Uterus (tissue), 4 donors: Measurements from ENCODE around the gene TTLL13. TPM values are rescaled to one million over a fixed set of nuclear protein-coding genes. Genes with fewer than 3 reads are reported as not detected.
A peak's percentile ranks its signal among the peaks of the same experiment; 100 is the strongest.

Experiments
- DNase-seq, 2 donors: peaks; one replicate each; pipeline ENCODE4 v3.0.0-alpha.2; 2019 to 2020
- H3K27ac ChIP-seq, 2 donors: fragments of 200-600 bp; sonication (generic); 1 replicate in 1 of 2; 2 replicates in 1 of 2; pipeline ENCODE4 v1.5.1; 2016 to 2018
- H3K27me3 ChIP-seq, 2 donors: fragments of 200-600 bp; sonication (generic); one replicate each; pipeline ENCODE4 v1.5.1; 2018 to 2019; ENCODE audit warnings: control low read depth in 1 of 2
- H3K36me3 ChIP-seq, 2 donors: fragments of 200-600 bp; sonication (generic); one replicate each; pipeline ENCODE4 v1.5.1; 2019; ENCODE audit warnings: control low read depth in 1 of 2
- H3K4me1 ChIP-seq, 2 donors: fragments of 200-600 bp; sonication (generic); one replicate each; pipeline ENCODE4 v1.5.1; 2018 to 2019; ENCODE audit warnings: control low read depth in 1 of 2
- H3K4me3 ChIP-seq, 2 donors: fragments of 200-600 bp; sonication (generic); 1 replicate in 1 of 2; 2 replicates in 1 of 2; pipeline ENCODE4 v1.5.1; 2018 to 2019; ENCODE audit warnings: mild to moderate bottlenecking in 1 of 2
- H3K9me3 ChIP-seq, 2 donors: fragments of 200-600 bp; sonication (generic); one replicate each; pipeline ENCODE4 v1.5.1; 2019; ENCODE audit warnings: control low read depth in 1 of 2
- CTCF ChIP-seq, 4 experiments: fragments of 200-600 bp in 2 of 4; fragments of 450-650 bp in 2 of 4; sonication (generic) in 2 of 4; IDR thresholded peaks; one replicate each; pipeline ENCODE4 v1.5.1; 2016 to 2019; ENCODE audit warnings: antibody characterized with exemption in 4 of 4, mild to moderate bottlenecking in 2 of 4, moderate library complexity in 1 of 4
- POLR2A ChIP-seq, 2 donors: fragments of 450-650 bp; IDR thresholded peaks; one replicate each; pipeline ENCODE4 v1.6.1; 2016; ENCODE audit warnings: antibody characterized with exemption in 2 of 2, mild to moderate bottlenecking in 1 of 2, moderate library complexity in 1 of 2
- intact Hi-C: fragments of 100-400 bp; cut with DNase I; formaldehyde crosslinking; loops from one replicate; pipeline ENCODE4 v1.15.1; 2023; ENCODE audit warnings: low total_unique reads
- total RNA-seq, 4 donors: library from RNA; depleted of rRNA in 3 of 4; stranded (reverse); fragments of >200 nt in 3 of 4; gene quantifications; one replicate each; pipeline versions ENCODE4 v1.1.0 to v1.2.4, GENCODE V29; 2014 to 2023
- donor health status: DM: yes; HTN: yes; CAD: no.

The TTLL13 gene
- total RNA-seq, 4 donors from 2014 or later = 0.41 TPM; not detected in 3

- Histone ChIP-seq H3K9me3 (no peaks in the 10 kb centered on the region), H3K4me3 (no peak overlapping the region), H3K4me1 (peaks cover 0 to 5% of the 10 kb centered on the region in 2 donors), H3K27me3 (no peaks in the 10 kb centered on the region), H3K36me3 (no peaks in the 10 kb centered on the region), H3K27ac (no peak overlapping the region)
- intact Hi-C loops = no loop called here
- no peak for DNase-seq
- no peak for TF ChIP-seq POLR2A (IDR thresholded peaks at IDR 0.05)
- no peak for TF ChIP-seq CTCF (IDR thresholded peaks at IDR 0.05)
These were observed 46.4 kb upstream of the TTLL13 start for GRCh38 chr15:90202929-90203328.

DNA sequence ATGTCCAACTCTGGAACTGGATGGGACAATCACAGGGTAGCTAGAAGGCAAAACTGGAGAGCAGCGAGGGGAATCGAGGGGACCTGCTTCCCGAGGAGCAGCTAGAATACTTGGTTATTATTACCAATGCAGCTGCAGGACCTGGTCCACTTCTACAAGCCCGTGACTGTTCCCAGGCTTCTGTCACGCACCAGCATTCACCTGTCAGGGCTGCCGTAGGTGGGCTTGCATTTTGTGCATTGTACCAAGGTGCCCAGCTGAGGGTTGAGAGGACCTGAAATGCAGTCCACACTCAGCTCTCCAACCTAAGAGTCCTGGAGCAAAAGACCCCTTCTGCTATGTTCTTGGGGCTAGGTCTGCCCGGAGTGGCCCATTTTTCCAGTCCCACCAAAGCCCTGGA, 45.9 kb upstream of the TTLL13 start:
- H3K4me3 ChIP-seq = no peak overlapping the region
- peaks cover 0 to 5% of the 10 kb centered on the region in 2 donors for H3K4me1 ChIP-seq
- no peak for DNase-seq
- H3K27me3 ChIP-seq = no peaks in the 10 kb centered on the region
- intact Hi-C loops = no loop called here
- H3K27ac ChIP-seq = no peak overlapping the region
- no peak for TF ChIP-seq POLR2A (IDR thresholded peaks at IDR 0.05)
- TF ChIP-seq CTCF (IDR thresholded peaks at IDR 0.05) = no peak
- H3K36me3 ChIP-seq = no peaks in the 10 kb centered on the region
- no peaks in the 10 kb centered on the region for H3K9me3 ChIP-seq

DNA sequence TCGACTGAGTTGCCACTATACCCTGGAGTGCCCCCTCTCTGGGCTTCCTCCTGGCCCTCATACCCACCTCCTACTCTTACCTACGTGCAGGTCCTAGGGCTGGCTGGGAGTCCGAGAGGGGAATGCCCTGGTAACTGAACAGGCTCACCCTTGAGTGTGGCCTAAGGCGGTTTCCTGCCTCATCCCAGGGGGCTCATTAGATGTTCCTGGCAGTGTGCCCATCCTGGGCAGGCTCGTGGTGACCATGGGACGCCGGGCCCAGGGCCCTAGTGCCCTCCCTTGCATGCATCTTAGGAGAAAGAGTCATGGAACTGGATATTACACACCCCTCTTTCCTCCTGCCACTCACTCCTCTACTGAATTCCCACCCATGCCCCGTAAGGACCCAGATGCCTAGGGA, 45.4 kb upstream of the TTLL13 start:
- no peaks in the 10 kb centered on the region for H3K9me3 ChIP-seq
- DNase-seq = peak in 1 of 2 donors; percentile 43
- no peak overlapping the region for H3K4me3 ChIP-seq
- peaks cover 0 to 5% of the 10 kb centered on the region in 2 donors for H3K4me1 ChIP-seq
- H3K27ac ChIP-seq = no peak overlapping the region
- H3K27me3 ChIP-seq = no peaks in the 10 kb centered on the region
- TF ChIP-seq POLR2A (IDR thresholded peaks at IDR 0.05) (no peak), CTCF (IDR thresholded peaks at IDR 0.05) (no peak)
- H3K36me3 ChIP-seq = no peaks in the 10 kb centered on the region
- intact Hi-C loops = no loop called here

- no peak overlapping the region for H3K27ac ChIP-seq
- no peak overlapping the region for H3K4me3 ChIP-seq
These were observed 44.1 kb upstream of the TTLL13 start for GRCh38 chr15:90205050-90205848.

More at GRCh38 chr15:90205050-90205848, 44.1 kb upstream of the TTLL13 start:
- H3K4me1 ChIP-seq = peaks cover 0 to 5% of the 10 kb centered on the region in 2 donors
- H3K27me3 ChIP-seq = no peaks in the 10 kb centered on the region
- intact Hi-C loops = no loop called here
- TF ChIP-seq POLR2A (IDR thresholded peaks at IDR 0.05) (no peak), CTCF (IDR thresholded peaks at IDR 0.05) (no peak)
- H3K9me3 ChIP-seq = no peaks in the 10 kb centered on the region
- DNase-seq = no peak
- no peaks in the 10 kb centered on the region for H3K36me3 ChIP-seq
